SK-N-SH (cell line): ENCODE measurements around the gene SMIM21. TPM values are rescaled to one million over a fixed set of nuclear protein-coding genes. Genes with fewer than 3 reads are reported as not detected.

Experiments
- CTCF ChIA-PET: fragments of 300-600, 350-600 bp; formaldehyde crosslinking; extraction: SDS; loops from one replicate; lab custom pipeline; 2021; lab: Yijun Ruan, JAX
- POLR2A ChIA-PET: fragments of 350-600 bp; sonication (Branson Sonifier 250); formaldehyde crosslinking; extraction: SDS; loops from one replicate; lab custom pipeline; 2020; ENCODE audit warnings: antibody characterized with exemption, inconsistent platforms; lab: Yijun Ruan, JAX
- DNase-seq: peaks from one replicate; pipeline ENCODE4 v3.0.0; 2012
- H2AFZ ChIP-seq: fragments of 200-600 bp; sonication (generic); 2 replicates; pipeline ENCODE4 v1.8.1; 2016; ENCODE audit warnings: antibody characterized with exemption, mild to moderate bottlenecking, low read depth
- H3F3A ChIP-seq: fragments of 200-600 bp; sonication (generic); replicated peaks from 2 replicates; pipeline ENCODE3; 2016; ENCODE audit warnings: antibody characterized with exemption, mild to moderate bottlenecking; ENCODE audit not compliant: insufficient read depth
- H3K27ac ChIP-seq, 2 experiments: fragments of 200-500 bp in 1 of 2; fragments of 200-600 bp in 1 of 2; sonication (Bioruptor generic) in 1 of 2; sonication (generic), shearing (Covaris generic) in 1 of 2; 2 replicates each; pipeline versions ENCODE4 v1.5.1 to v1.6.1; 2014 to 2016; ENCODE audit warnings: low read depth in 2 of 2, inconsistent platforms in 1 of 2, low read length in 1 of 2, mild to moderate bottlenecking in 1 of 2, mixed read lengths in 1 of 2
- H3K27me3 ChIP-seq: fragments of 200-600 bp; sonication (generic), shearing (Covaris generic); 2 replicates; pipeline ENCODE4 v1.6.1; 2016; ENCODE audit warnings: mixed run types; ENCODE audit not compliant: insufficient read depth
- H3K36me3 ChIP-seq, 2 experiments: fragments of 200-500 bp in 1 of 2; fragments of 200-600 bp in 1 of 2; sonication (Bioruptor generic) in 1 of 2; sonication (generic) in 1 of 2; replicated peaks in 1 of 2; 2 replicates each; pipeline versions ENCODE3 to v1.5.1; 2014 to 2016; ENCODE audit warnings: low read length in 1 of 2, mild to moderate bottlenecking in 1 of 2; ENCODE audit not compliant: insufficient read depth in 2 of 2, control insufficient read depth in 1 of 2
- H3K4me1 ChIP-seq, 2 experiments: fragments of 200-500 bp in 1 of 2; fragments of 200-600 bp in 1 of 2; sonication (Bioruptor generic) in 1 of 2; sonication (generic), shearing (Covaris generic) in 1 of 2; 2 replicates each; pipeline versions ENCODE4 v1.5.1 to v1.6.1; 2014 to 2016; ENCODE audit warnings: low read depth in 1 of 2, low read length in 1 of 2, mixed run types in 1 of 2; ENCODE audit not compliant: insufficient read depth in 2 of 2, control insufficient read depth in 1 of 2
- H3K4me2 ChIP-seq: fragments of 200-600 bp; sonication (generic), shearing (Covaris generic); 2 replicates; pipeline ENCODE4 v1.6.1; 2017; ENCODE audit warnings: mixed run types
- H3K4me3 ChIP-seq, 2 experiments: fragments of 200-500 bp in 1 of 2; fragments of 200-600 bp in 1 of 2; sonication (Bioruptor generic) in 1 of 2; sonication (generic), shearing (Covaris generic) in 1 of 2; 2 replicates each; pipeline versions ENCODE4 v1.5.1 to v1.8.1; 2014 to 2016; ENCODE audit warnings: low read depth in 2 of 2, inconsistent platforms in 1 of 2, low read length in 1 of 2, mild to moderate bottlenecking in 1 of 2, mixed read lengths in 1 of 2, moderate library complexity in 1 of 2
- H3K79me2 ChIP-seq: fragments of 200-600 bp; sonication (generic); 2 replicates; pipeline ENCODE4 v1.8.1; 2017; ENCODE audit warnings: mild to moderate bottlenecking; ENCODE audit not compliant: insufficient read depth
- H3K9ac ChIP-seq: fragments of 200-600 bp; sonication (generic); 2 replicates; pipeline ENCODE4 v1.6.1; 2017; ENCODE audit warnings: mixed run types
- H3K9me2 ChIP-seq: fragments of 200-600 bp; sonication (generic); 2 replicates; pipeline ENCODE4 v1.6.1; 2017; ENCODE audit warnings: mixed run types
- H3K9me3 ChIP-seq: fragments of 200-600 bp; sonication (generic); 2 replicates; pipeline ENCODE4 v1.6.1; 2017; ENCODE audit warnings: mixed run types, mild to moderate bottlenecking, moderate library complexity
- H4K20me1 ChIP-seq: fragments of 200-600 bp; sonication (generic); 2 replicates; pipeline ENCODE4 v1.6.1; 2017; ENCODE audit warnings: mild to moderate bottlenecking, mixed run types; ENCODE audit not compliant: insufficient read depth
- CHD2 ChIP-seq: fragments of 150-350 bp; IDR thresholded peaks from 2 replicates; pipeline ENCODE4 v1.6.1; 2018; ENCODE audit warnings: low read length; ENCODE audit not compliant: partially characterized antibody
- ELF1 ChIP-seq: IDR thresholded peaks from 2 replicates; pipeline ENCODE4 v1.4.0; 2012
- FOSL2 ChIP-seq: IDR thresholded peaks from 2 replicates; pipeline ENCODE4 v1.4.0; 2012; ENCODE audit warnings: low read depth, mild to moderate bottlenecking, moderate library complexity, borderline replicate concordance
- FOXM1 ChIP-seq: IDR thresholded peaks from 2 replicates; pipeline ENCODE4 v1.4.0; 2012; ENCODE audit warnings: low read depth, mild to moderate bottlenecking
- GATA2 ChIP-seq: sonication (generic); formaldehyde crosslinking; IDR thresholded peaks from 2 replicates; pipeline ENCODE4 v1.5.0; 2020; ENCODE audit warnings: mild to moderate bottlenecking, missing genetic modification reagents
- MEF2A ChIP-seq: IDR thresholded peaks from 2 replicates; pipeline ENCODE4 v1.4.0; 2012; ENCODE audit warnings: low read depth, borderline replicate concordance
- MXI1 ChIP-seq: IDR thresholded peaks from 2 replicates; pipeline ENCODE4 v1.6.1; 2012; ENCODE audit warnings: mild to moderate bottlenecking, low read depth, low read length, improper control_type of control experiment
- NFIC ChIP-seq: IDR thresholded peaks from 2 replicates; pipeline ENCODE4 v1.4.0; 2012; ENCODE audit warnings: borderline replicate concordance
- RAD21 ChIP-seq: IDR thresholded peaks from 2 replicates; pipeline ENCODE4 v1.6.1; 2012; ENCODE audit warnings: mild to moderate bottlenecking, low read length
- RCOR1 ChIP-seq: fragments of 150-350 bp; IDR thresholded peaks from 2 replicates; pipeline ENCODE4 v1.6.1; 2017; ENCODE audit warnings: antibody characterized with exemption, low read length
- RFX5 ChIP-seq: IDR thresholded peaks from 2 replicates; pipeline ENCODE4 v1.6.1; 2012; ENCODE audit warnings: mild to moderate bottlenecking, improper control_type of control experiment, low read length
- RXRA ChIP-seq: IDR thresholded peaks from 2 replicates; pipeline ENCODE4 v1.4.0; 2012; ENCODE audit warnings: low read depth, mild to moderate bottlenecking, borderline replicate concordance
- SIN3A ChIP-seq: IDR thresholded peaks from 2 replicates; pipeline ENCODE4 v1.6.1; 2012; ENCODE audit warnings: low read depth, mild to moderate bottlenecking, low read length, moderate library complexity, borderline replicate concordance
- SMC3 ChIP-seq: IDR thresholded peaks from 2 replicates; pipeline ENCODE4 v1.6.1; 2012; ENCODE audit warnings: low read depth, low read length, improper control_type of control experiment
- TAF1 ChIP-seq: IDR thresholded peaks from 2 replicates; pipeline ENCODE4 v1.6.1; 2012; ENCODE audit warnings: low read depth, mild to moderate bottlenecking, low read length, moderate library complexity, borderline replicate concordance
- TCF12 ChIP-seq: IDR thresholded peaks from 2 replicates; pipeline ENCODE4 v1.4.0; 2012
- TEAD4 ChIP-seq: IDR thresholded peaks from 2 replicates; pipeline ENCODE4 v1.4.0; 2012; ENCODE audit warnings: mild to moderate bottlenecking, borderline replicate concordance; ENCODE audit not compliant: insufficient read depth
- WGBS: methylation state at CpG from one replicate; pipeline ENCODE4 v1.1.6; 2017; ENCODE audit warnings: low lambda C conversion rate; 5-methylcytosine and 5-hydroxymethylcytosine counted together
- polyA plus RNA-seq, 3 experiments: library from polyadenylated mRNA; depleted of rRNA; stranded (reverse); fragments of >200 nt; gene quantifications; 2 replicates each; pipeline ENCODE4 v1.2.3, GENCODE V29; 2012
- TF ChIP-seq, protein P1 (sequence below): IDR thresholded peaks from 2 replicates; pipeline ENCODE4 v1.4.0; 2012; ENCODE audit warnings: low read depth
- TF ChIP-seq, protein P2 (sequence below): IDR thresholded peaks from 2 replicates; pipeline ENCODE4; 2012
- TF ChIP-seq, protein P3 (sequence below): IDR thresholded peaks from 2 replicates; pipeline ENCODE4 v1.4.0; 2012; ENCODE audit warnings: low read depth, borderline replicate concordance
- TF ChIP-seq, protein P4 (sequence below): IDR thresholded peaks from 2 replicates; pipeline ENCODE4 v1.4.0; 2012; ENCODE audit warnings: low read depth, borderline replicate concordance
- TF ChIP-seq, protein P5 (sequence below): fragments of 150-350 bp; IDR thresholded peaks from 2 replicates; pipeline ENCODE4 v1.6.1; 2016; ENCODE audit warnings: mild to moderate bottlenecking, low read depth, low read length
- TF ChIP-seq, protein P6 (sequence below): fragments of 150-350 bp; IDR thresholded peaks from 2 replicates; pipeline ENCODE4 v1.6.1; 2017; ENCODE audit warnings: antibody characterized with exemption, low read length, low read depth, borderline replicate concordance
- TF ChIP-seq, protein P7 (sequence below): fragments of 200-600 bp; sonication (generic); IDR thresholded peaks from 2 replicates; pipeline ENCODE4 v1.6.1; 2017; ENCODE audit warnings: antibody characterized with exemption, mild to moderate bottlenecking, moderate library complexity

Gene SMIM21
- polyA plus RNA-seq, 1 of the 3 experiments (the other 2 are of a cell fraction), result not detected

DNA sequence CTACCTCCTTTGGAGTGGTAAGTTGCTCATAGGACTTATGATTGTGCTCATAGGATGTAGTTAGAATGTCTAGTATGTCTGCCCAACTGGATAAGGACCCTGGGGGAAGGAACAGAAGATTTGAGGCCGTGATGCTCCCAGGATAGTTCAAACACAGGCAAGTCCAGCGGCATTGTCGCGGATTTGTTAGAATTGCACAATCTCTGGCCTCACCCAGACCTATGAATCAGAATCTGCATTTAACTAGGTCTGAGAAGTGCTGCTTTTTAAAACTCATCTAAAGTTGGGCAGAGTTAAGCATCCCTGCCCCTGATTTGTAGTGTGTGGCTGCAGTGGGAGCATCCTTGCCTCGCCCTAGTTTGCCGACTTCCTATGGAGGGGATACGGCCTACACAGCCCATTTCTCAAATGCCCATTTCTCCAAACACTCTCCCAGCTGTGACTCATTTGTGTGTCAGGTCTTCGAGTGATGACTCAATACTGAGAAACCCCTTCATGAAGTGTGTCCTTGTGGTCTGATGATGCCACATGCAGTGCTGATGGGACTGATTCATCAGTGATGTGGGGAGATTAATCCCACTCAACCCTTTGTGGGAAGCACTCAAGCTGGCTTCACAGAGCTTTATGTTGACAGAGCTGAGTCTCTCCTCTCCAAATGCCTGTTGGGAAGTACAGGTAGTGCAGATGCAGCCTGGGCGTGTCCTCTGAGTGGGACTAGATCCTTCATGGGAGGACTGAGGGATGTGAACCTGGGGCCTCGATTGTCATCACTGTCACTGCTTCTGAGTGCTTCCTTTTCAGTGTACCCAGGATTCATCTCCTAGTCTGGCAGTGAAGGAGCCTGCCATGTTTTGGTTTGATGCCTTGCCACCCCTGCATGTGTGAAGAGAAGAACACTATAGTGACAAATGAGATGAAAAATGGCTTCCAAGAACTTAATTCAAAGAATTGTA, 18.7 kb downstream of the SMIM21 start:
- H3K27me3 ChIP-seq, result no peaks in the 10 kb centered on the region
- 44% methylated on average over 9 of the region's 10 CpGs for WGBS
- 0 out of 2 replicates have a peak overlapping the region, but pooled peaks have one; percentile 9 for H3K4me2 ChIP-seq
- H3K4me1 ChIP-seq, result no peaks in the 10 kb centered on the region
- H3K4me3 ChIP-seq, result no peak overlapping the region
- H3F3A ChIP-seq, result no peaks in the 10 kb centered on the region
- H4K20me1 ChIP-seq, result no peaks in the 10 kb centered on the region
- ChIA-PET CTCF (no interaction called here), POLR2A (no interaction called here)
- H3K9me2 ChIP-seq, result no peaks in the 10 kb centered on the region
- no peaks in the 10 kb centered on the region for H3K9me3 ChIP-seq
- H2AFZ ChIP-seq, result no peak overlapping the region
- no peak overlapping the region for H3K9ac ChIP-seq
- H3K79me2 ChIP-seq, result no peaks in the 10 kb centered on the region
- DNase-seq, result no peak
- H3K27ac ChIP-seq, result peak overlapping the region in 1 of 2 experiments; percentile 67; a peak in 2 of 4 replicates
- no peaks in the 10 kb centered on the region for H3K36me3 ChIP-seq
- TF ChIP-seq RAD21 (no peak), GATA2 (no peak), NFIC (peak; percentile 62), TEAD4 (peak; percentile 58; the same call in 1 of the 2 replicates), FOSL2 (peak; percentile 99), TCF12 (peak; percentile 88), CHD2 (no peak), ELF1 (no peak), SMC3 (no peak), MXI1 (no peak), RXRA (peak; percentile 43; the same call in 1 of the 2 replicates), RCOR1 (no peak), MEF2A (no peak), FOXM1 (no peak), SIN3A (no peak), TAF1 (no peak), RFX5 (no peak)
- TF ChIP-seq, protein P1, sequence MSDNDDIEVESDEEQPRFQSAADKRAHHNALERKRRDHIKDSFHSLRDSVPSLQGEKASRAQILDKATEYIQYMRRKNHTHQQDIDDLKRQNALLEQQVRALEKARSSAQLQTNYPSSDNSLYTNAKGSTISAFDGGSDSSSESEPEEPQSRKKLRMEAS, result peak; percentile 73; the same call in 1 of the 2 replicates
- TF ChIP-seq, protein P2, sequence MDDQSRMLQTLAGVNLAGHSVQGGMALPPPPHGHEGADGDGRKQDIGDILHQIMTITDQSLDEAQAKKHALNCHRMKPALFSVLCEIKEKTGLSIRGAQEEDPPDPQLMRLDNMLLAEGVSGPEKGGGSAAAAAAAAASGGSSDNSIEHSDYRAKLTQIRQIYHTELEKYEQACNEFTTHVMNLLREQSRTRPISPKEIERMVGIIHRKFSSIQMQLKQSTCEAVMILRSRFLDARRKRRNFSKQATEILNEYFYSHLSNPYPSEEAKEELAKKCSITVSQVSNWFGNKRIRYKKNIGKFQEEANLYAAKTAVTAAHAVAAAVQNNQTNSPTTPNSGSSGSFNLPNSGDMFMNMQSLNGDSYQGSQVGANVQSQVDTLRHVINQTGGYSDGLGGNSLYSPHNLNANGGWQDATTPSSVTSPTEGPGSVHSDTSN, result peak; percentile 81
- TF ChIP-seq, protein P3, sequence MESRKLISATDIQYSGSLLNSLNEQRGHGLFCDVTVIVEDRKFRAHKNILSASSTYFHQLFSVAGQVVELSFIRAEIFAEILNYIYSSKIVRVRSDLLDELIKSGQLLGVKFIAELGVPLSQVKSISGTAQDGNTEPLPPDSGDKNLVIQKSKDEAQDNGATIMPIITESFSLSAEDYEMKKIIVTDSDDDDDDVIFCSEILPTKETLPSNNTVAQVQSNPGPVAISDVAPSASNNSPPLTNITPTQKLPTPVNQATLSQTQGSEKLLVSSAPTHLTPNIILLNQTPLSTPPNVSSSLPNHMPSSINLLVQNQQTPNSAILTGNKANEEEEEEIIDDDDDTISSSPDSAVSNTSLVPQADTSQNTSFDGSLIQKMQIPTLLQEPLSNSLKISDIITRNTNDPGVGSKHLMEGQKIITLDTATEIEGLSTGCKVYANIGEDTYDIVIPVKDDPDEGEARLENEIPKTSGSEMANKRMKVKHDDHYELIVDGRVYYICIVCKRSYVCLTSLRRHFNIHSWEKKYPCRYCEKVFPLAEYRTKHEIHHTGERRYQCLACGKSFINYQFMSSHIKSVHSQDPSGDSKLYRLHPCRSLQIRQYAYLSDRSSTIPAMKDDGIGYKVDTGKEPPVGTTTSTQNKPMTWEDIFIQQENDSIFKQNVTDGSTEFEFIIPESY, result peak; percentile 45; the same call in 1 of the 2 replicates
- TF ChIP-seq, protein P4, sequence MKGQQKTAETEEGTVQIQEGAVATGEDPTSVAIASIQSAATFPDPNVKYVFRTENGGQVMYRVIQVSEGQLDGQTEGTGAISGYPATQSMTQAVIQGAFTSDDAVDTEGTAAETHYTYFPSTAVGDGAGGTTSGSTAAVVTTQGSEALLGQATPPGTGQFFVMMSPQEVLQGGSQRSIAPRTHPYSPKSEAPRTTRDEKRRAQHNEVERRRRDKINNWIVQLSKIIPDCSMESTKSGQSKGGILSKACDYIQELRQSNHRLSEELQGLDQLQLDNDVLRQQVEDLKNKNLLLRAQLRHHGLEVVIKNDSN, result 0 out of 2 replicates have a peak, but pooled peaks have one; percentile 9
- TF ChIP-seq, protein P5, sequence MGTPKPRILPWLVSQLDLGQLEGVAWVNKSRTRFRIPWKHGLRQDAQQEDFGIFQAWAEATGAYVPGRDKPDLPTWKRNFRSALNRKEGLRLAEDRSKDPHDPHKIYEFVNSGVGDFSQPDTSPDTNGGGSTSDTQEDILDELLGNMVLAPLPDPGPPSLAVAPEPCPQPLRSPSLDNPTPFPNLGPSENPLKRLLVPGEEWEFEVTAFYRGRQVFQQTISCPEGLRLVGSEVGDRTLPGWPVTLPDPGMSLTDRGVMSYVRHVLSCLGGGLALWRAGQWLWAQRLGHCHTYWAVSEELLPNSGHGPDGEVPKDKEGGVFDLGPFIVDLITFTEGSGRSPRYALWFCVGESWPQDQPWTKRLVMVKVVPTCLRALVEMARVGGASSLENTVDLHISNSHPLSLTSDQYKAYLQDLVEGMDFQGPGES, result no peak
- TF ChIP-seq, protein P6, sequence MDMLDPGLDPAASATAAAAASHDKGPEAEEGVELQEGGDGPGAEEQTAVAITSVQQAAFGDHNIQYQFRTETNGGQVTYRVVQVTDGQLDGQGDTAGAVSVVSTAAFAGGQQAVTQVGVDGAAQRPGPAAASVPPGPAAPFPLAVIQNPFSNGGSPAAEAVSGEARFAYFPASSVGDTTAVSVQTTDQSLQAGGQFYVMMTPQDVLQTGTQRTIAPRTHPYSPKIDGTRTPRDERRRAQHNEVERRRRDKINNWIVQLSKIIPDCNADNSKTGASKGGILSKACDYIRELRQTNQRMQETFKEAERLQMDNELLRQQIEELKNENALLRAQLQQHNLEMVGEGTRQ, result no peak
- TF ChIP-seq, protein P7, sequence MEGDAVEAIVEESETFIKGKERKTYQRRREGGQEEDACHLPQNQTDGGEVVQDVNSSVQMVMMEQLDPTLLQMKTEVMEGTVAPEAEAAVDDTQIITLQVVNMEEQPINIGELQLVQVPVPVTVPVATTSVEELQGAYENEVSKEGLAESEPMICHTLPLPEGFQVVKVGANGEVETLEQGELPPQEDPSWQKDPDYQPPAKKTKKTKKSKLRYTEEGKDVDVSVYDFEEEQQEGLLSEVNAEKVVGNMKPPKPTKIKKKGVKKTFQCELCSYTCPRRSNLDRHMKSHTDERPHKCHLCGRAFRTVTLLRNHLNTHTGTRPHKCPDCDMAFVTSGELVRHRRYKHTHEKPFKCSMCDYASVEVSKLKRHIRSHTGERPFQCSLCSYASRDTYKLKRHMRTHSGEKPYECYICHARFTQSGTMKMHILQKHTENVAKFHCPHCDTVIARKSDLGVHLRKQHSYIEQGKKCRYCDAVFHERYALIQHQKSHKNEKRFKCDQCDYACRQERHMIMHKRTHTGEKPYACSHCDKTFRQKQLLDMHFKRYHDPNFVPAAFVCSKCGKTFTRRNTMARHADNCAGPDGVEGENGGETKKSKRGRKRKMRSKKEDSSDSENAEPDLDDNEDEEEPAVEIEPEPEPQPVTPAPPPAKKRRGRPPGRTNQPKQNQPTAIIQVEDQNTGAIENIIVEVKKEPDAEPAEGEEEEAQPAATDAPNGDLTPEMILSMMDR, result no peak
